WTC11 (cell line): ENCODE data around the gene NOD1. TPM values are rescaled to one million over a fixed set of nuclear protein-coding genes. Genes with fewer than 3 reads are reported as not detected.
A peak's percentile ranks its signal among the peaks of the same experiment; 100 is the strongest.

Experiments used
- ATAC-seq: fragments of 200-7000 bp; cut with Tn5 transposase; 2 replicates; pipeline ENCODE4 v1.10.0; 2021; ENCODE audit warnings: mild to moderate bottlenecking, moderate library complexity
- CTCF ChIA-PET: fragments of 300-600 bp; sonication (Branson Sonifier 250); formaldehyde crosslinking; loops from one replicate; lab custom pipeline; 2021; ENCODE audit warnings: antibody characterized with exemption; lab: Charles Lee
- POLR2A ChIA-PET: fragments of 350-600 bp; sonication (Branson Sonifier 250); formaldehyde crosslinking; loops from one replicate; lab custom pipeline; 2021; ENCODE audit warnings: antibody characterized with exemption; lab: Charles Lee
- DNase-seq: peaks from one replicate; pipeline ENCODE4 v3.0.0; 2021; ENCODE audit warnings: low spot score
- H3K27ac Mint-ChIP-seq: 2 replicates; pipeline ENCODE4 v1.8.0; 2021; ENCODE audit warnings: mixed read lengths
- H3K27me3 Mint-ChIP-seq: 2 replicates; pipeline ENCODE4 v1.8.0; 2021; ENCODE audit warnings: low read depth, mild to moderate bottlenecking, moderate library complexity, mixed read lengths
- H3K36me3 Mint-ChIP-seq: 2 replicates; pipeline ENCODE4 v1.8.0; 2021; ENCODE audit warnings: mixed read lengths
- H3K4me1 Mint-ChIP-seq: 2 replicates; pipeline ENCODE4 v1.8.0; 2022; ENCODE audit warnings: mixed read lengths
- H3K4me3 Mint-ChIP-seq: 2 replicates; pipeline ENCODE4 v1.8.0; 2021; ENCODE audit warnings: mild to moderate bottlenecking, moderate library complexity, mixed read lengths
- H3K9me3 Mint-ChIP-seq: 2 replicates; pipeline ENCODE4 v1.8.0; 2021; ENCODE audit warnings: mixed read lengths
- AFF4 ChIP-seq: sonication (generic); formaldehyde crosslinking; IDR thresholded peaks from 2 replicates; pipeline ENCODE4 v1.8.1; 2023; ENCODE audit warnings: mild to moderate bottlenecking, missing genetic modification reagents, borderline replicate concordance
- ARID4B ChIP-seq: sonication (generic); formaldehyde crosslinking; IDR thresholded peaks from 2 replicates; pipeline ENCODE4 v1.8.0; 2023; ENCODE audit warnings: missing genetic modification reagents, mild to moderate bottlenecking, borderline replicate concordance
- ATF6 ChIP-seq: sonication (generic); formaldehyde crosslinking; IDR thresholded peaks from 2 replicates; pipeline ENCODE4 v1.8.1; 2023; ENCODE audit warnings: mild to moderate bottlenecking, missing genetic modification reagents
- ETV6 ChIP-seq: sonication (generic); formaldehyde crosslinking; IDR thresholded peaks from 2 replicates; pipeline ENCODE4 v1.8.1; 2022; ENCODE audit warnings: mild to moderate bottlenecking, missing genetic modification reagents
- FOXK1 ChIP-seq: sonication (generic); formaldehyde crosslinking; IDR thresholded peaks from 2 replicates; pipeline ENCODE4 v1.8.0; 2022; ENCODE audit warnings: mild to moderate bottlenecking, moderate library complexity, missing genetic modification reagents
- FOXP1 ChIP-seq: sonication (generic); formaldehyde crosslinking; IDR thresholded peaks from 2 replicates; pipeline ENCODE4 v1.8.0; 2022; ENCODE audit warnings: missing genetic modification reagents, mild to moderate bottlenecking, moderate library complexity, borderline replicate concordance
- FOXP4 ChIP-seq: sonication (generic); formaldehyde crosslinking; IDR thresholded peaks from 2 replicates; pipeline ENCODE4 v1.8.0; 2022; ENCODE audit warnings: mild to moderate bottlenecking, missing genetic modification reagents
- HMGXB4 ChIP-seq: sonication (generic); formaldehyde crosslinking; IDR thresholded peaks from 2 replicates; pipeline ENCODE4 v1.8.1; 2023; ENCODE audit warnings: mild to moderate bottlenecking, moderate library complexity, missing genetic modification reagents
- JAZF1 ChIP-seq: fragments of 250-450 bp; sonication (Bioruptor Pico); IDR thresholded peaks from 2 replicates; pipeline ENCODE4 v1.9.0; 2021; ENCODE audit warnings: moderate library complexity, mild to moderate bottlenecking, inconsistent platforms
- ZNF423 ChIP-seq: fragments of 250-450 bp; sonication (Bioruptor Pico); IDR thresholded peaks from 2 replicates; pipeline ENCODE4 v2.1.2; 2022; ENCODE audit warnings: mild to moderate bottlenecking, moderate library complexity
- ZNF671 ChIP-seq: fragments of 250-450 bp; sonication (Bioruptor Pico); IDR thresholded peaks from 2 replicates; pipeline ENCODE4 v1.8.0; 2021; ENCODE audit warnings: mild to moderate bottlenecking
- total RNA-seq: library from RNA; stranded (reverse); gene quantifications from 3 replicates; pipeline ENCODE4 v1.2.3, GENCODE V29; 2021

The NOD1 gene
- total RNA-seq, 1 experiment from 2014 or later: 6.4 TPM

- TF ChIP-seq ZNF423 (CRISPR knock-in tag) (no peak), FOXK1 (CRISPR knock-in tag) (no peak; the same call in 1 of the 2 replicates), JAZF1 (CRISPR knock-in tag) (no peak), FOXP4 (CRISPR knock-in tag) (peak; percentile 88), ZNF671 (CRISPR knock-in tag) (no peak), ETV6 (CRISPR knock-in tag) (0 out of 2 replicates have a peak, but pooled peaks have one; percentile 26), FOXP1 (peak; percentile 91), AFF4 (CRISPR knock-in tag) (no peak), ATF6 (CRISPR knock-in tag) (0 out of 2 replicates have a peak, but pooled peaks have one; percentile 63)
Observed at GRCh38 chr7:30504301-30505173, 26.0 kb upstream of the NOD1 start, which contains the start of gene GGCT (continued).

GRCh38 chr7:30503274-30504212, 25.0 kb upstream of the NOD1 start:
- Mint-ChIP-seq H3K4me1 (peaks cover 28% of the 10 kb centered on the region), H3K27ac (peak overlapping the region; percentile 13; the same call in 1 of the 2 replicates), H3K36me3 (peaks cover 31% of the 10 kb centered on the region), H3K9me3 (peaks cover 21% of the 10 kb centered on the region), H3K27me3 (peaks cover 21% of the 10 kb centered on the region), H3K4me3 (peak overlapping the region; percentile 85)
- ChIA-PET POLR2A (interaction anchor here (0.6 kb wide), 1 partner anchor 20 kb away, joined by 5 read pairs; no protein-coding TSS in a partner anchor), CTCF (interaction anchor here (1.1 kb wide), 1 partner anchor 60 kb away, joined by 3 read pairs; no protein-coding TSS in a partner anchor)
- ATAC-seq (no peak), DNase-seq (no peak)
- no peak for TF ChIP-seq HMGXB4 (CRISPR knock-in tag)
- 0 out of 2 replicates have a peak, but pooled peaks have one; percentile 3 for TF ChIP-seq ARID4B (CRISPR knock-in tag)
- TF ChIP-seq FOXP1: no peak
